Spleen (tissue), 13 donors: ENCODE results near the gene FABP7. TPM values are rescaled to one million over a fixed set of nuclear protein-coding genes. Genes with fewer than 3 reads are reported as not detected.

Experiments
- DNase-seq: peaks from one replicate; pipeline ENCODE4 v3.0.0-alpha.2; 2020
- H3K27ac ChIP-seq, 8 donors: fragments of 200-600 bp; sonication (generic) in 7 of 8; 1 replicate in 4 of 8; 2 replicates in 4 of 8; pipeline versions ENCODE4 v1.5.0 to v1.8.0; 2016 to 2021; ENCODE audit warnings: inconsistent platforms in 4 of 8, mild to moderate bottlenecking in 4 of 8, moderate library complexity in 1 of 8
- H3K27me3 ChIP-seq, 7 donors: fragments of 200-600 bp; sonication (generic) in 6 of 7; replicated peaks in 1 of 7; 1 replicate in 4 of 7; 2 replicates in 3 of 7; pipeline versions ENCODE4 v1.5.0 to v1.8.0; 2016 to 2021; ENCODE audit warnings: inconsistent platforms in 3 of 7, mild to moderate bottlenecking in 1 of 7
- H3K36me3 ChIP-seq, 6 donors: fragments of 200-600 bp; sonication (generic) in 5 of 6; 1 replicate in 4 of 6; 2 replicates in 2 of 6; pipeline versions ENCODE4 v1.5.0 to v1.8.0; 2016 to 2021; ENCODE audit warnings: inconsistent platforms in 2 of 6
- H3K4me1 ChIP-seq, 6 donors: fragments of 200-600 bp; sonication (generic) in 5 of 6; 1 replicate in 3 of 6; 2 replicates in 3 of 6; pipeline versions ENCODE4 v1.5.0 to v1.8.0; 2016 to 2021; ENCODE audit warnings: inconsistent platforms in 3 of 6
- H3K4me3 ChIP-seq, 8 donors: fragments of 200-600 bp; sonication (generic) in 7 of 8; 1 replicate in 4 of 8; 2 replicates in 4 of 8; pipeline versions ENCODE4 v1.5.0 to v1.8.0; 2016 to 2021; ENCODE audit warnings: inconsistent platforms in 4 of 8, mild to moderate bottlenecking in 4 of 8, moderate library complexity in 2 of 8
- H3K9me3 ChIP-seq, 8 donors: fragments of 200-600 bp; sonication (generic) in 7 of 8; 1 replicate in 4 of 8; 2 replicates in 4 of 8; pipeline versions ENCODE4 v1.5.0 to v1.8.0; 2016 to 2021; ENCODE audit warnings: inconsistent platforms in 4 of 8
- POLR2A ChIP-seq, 3 donors: fragments of 450-650 bp; IDR thresholded peaks; one replicate each; pipeline ENCODE4 v1.5.1; 2017; ENCODE audit warnings: antibody characterized with exemption in 3 of 3, mild to moderate bottlenecking in 1 of 3
- POLR2AphosphoS5 ChIP-seq, 3 donors: sonication (generic); formaldehyde crosslinking; IDR thresholded peaks; one replicate each; pipeline ENCODE4 v1.5.1; 2017; ENCODE audit warnings: antibody characterized with exemption in 3 of 3
- WGBS, 5 donors: extraction: QIAGEN DNeasy Blood & Tissue Kit in 3 of 5; methylation state at CpG; one replicate each; pipeline versions ENCODE4 v1.1.5 to v1.1.7; 2013 to 2018; 5-methylcytosine and 5-hydroxymethylcytosine counted together
- intact Hi-C: fragments of 100-400 bp; cut with DNase I; formaldehyde crosslinking; loops from one replicate; pipeline ENCODE4 v1.15.0; 2023; ENCODE audit warnings: low total_unique reads
- long read RNA-seq, 2 donors: transcript quantifications; one replicate each; lab custom pipeline, GENCODE V29; 2026
- polyA plus RNA-seq, 3 donors: library from polyadenylated mRNA; stranded (reverse); fragments of 200-250 nt; gene quantifications; one replicate each; pipeline ENCODE4 v1.2.1, GENCODE V29; 2013
- total RNA-seq, 7 donors: library from RNA; depleted of rRNA in 3 of 7; stranded (reverse); fragments of >200 nt in 3 of 7; fragmentation: NEBNext Ultra II Directional in 4 of 7; extraction: Animal tissue kit (Norgen Biotek cat#: 25700) in 4 of 7; gene quantifications; one replicate each; pipeline versions ENCODE4 v1.1.0 to v1.2.1, GENCODE V29; 2016 to 2021
- TF ChIP-seq, protein P1 (sequence below), 11 experiments: fragments of 200-600 bp in 7 of 11; fragments of 450-650 bp in 4 of 11; sonication (generic) in 4 of 11; IDR thresholded peaks in 8 of 11; conservative IDR thresholded peaks in 3 of 11; 1 replicate in 7 of 11; 2 replicates in 4 of 11; pipeline versions ENCODE4 v1.4.0 to v1.8.0; 2016 to 2021; ENCODE audit warnings: antibody characterized with exemption in 11 of 11, inconsistent platforms in 4 of 11, mild to moderate bottlenecking in 1 of 11
- donor health status: healthy with polysubstance abuse.
- donor health status: DM: no; HTN: no; CAD: no; lungs with moderate emphysema.
- donor health status: DM: no; HTN: no; CAD: no.
- donor health status: Bipolar disorder and iron deficiency.
- donor health status: healthy.
- donor health status: DM: no; HTN: no; CAD: no.
- donor health status: DM: yes; HTN: yes; CAD: no.

FABP7 gene
- total RNA-seq: not detected
- polyA plus RNA-seq: under 1 TPM in 1 of 3 donors, not detected in 2; 0.08 TPM
- long read RNA-seq, donor 1: 0 reads
- long read RNA-seq, donor 2: 0 reads

DNA sequence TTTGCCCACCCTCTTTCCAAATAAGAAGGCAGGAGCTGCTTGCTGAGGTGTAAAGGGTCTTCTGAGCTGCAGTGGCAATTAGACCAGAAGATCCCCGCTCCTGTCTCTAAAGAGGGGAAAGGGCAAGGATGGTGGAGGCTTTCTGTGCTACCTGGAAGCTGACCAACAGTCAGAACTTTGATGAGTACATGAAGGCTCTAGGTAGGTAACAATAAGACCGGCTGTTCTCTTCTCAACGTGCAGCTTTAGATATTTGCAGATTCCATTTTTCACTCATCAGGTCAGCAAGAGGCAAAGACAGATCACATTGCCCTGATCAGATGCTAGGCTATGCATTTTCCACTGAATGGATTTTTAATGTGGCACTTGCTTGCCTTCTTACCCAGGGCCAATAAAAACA is at the start of gene FABP7:
Gene FABP7, plus strand, starts transcription at position 50 of the 400 bp plus-strand sequence. Its CDS starts 79 bp downstream, at position 129.
- no peak for DNase-seq
- Histone ChIP-seq H3K27me3 (peaks cover 0 to 23% (median 0%) of the 10 kb centered on the region in 7 donors), H3K4me3 (no peak within 1 kb of the TSS), H3K36me3 (no peaks in the 10 kb centered on the region), H3K4me1 (no peaks in the 10 kb centered on the region), H3K9me3 (no peaks in the 10 kb centered on the region), H3K27ac (no peak within 1 kb of the TSS)
- TF ChIP-seq, protein P1, sequence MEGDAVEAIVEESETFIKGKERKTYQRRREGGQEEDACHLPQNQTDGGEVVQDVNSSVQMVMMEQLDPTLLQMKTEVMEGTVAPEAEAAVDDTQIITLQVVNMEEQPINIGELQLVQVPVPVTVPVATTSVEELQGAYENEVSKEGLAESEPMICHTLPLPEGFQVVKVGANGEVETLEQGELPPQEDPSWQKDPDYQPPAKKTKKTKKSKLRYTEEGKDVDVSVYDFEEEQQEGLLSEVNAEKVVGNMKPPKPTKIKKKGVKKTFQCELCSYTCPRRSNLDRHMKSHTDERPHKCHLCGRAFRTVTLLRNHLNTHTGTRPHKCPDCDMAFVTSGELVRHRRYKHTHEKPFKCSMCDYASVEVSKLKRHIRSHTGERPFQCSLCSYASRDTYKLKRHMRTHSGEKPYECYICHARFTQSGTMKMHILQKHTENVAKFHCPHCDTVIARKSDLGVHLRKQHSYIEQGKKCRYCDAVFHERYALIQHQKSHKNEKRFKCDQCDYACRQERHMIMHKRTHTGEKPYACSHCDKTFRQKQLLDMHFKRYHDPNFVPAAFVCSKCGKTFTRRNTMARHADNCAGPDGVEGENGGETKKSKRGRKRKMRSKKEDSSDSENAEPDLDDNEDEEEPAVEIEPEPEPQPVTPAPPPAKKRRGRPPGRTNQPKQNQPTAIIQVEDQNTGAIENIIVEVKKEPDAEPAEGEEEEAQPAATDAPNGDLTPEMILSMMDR (IDR thresholded peaks at IDR 0.05 in 8 of 11, conservative IDR thresholded peaks at IDR 0.05 in 3 of 11): no peak
- no peak for TF ChIP-seq POLR2A (IDR thresholded peaks at IDR 0.05)
- no peak for TF ChIP-seq POLR2AphosphoS5 (IDR thresholded peaks at IDR 0.05)
- 64 to 87% (median 73%) methylated on average over 3 of the region's 3 CpGs for WGBS, 5 donors
- intact Hi-C loops: no loop called here

DNA sequence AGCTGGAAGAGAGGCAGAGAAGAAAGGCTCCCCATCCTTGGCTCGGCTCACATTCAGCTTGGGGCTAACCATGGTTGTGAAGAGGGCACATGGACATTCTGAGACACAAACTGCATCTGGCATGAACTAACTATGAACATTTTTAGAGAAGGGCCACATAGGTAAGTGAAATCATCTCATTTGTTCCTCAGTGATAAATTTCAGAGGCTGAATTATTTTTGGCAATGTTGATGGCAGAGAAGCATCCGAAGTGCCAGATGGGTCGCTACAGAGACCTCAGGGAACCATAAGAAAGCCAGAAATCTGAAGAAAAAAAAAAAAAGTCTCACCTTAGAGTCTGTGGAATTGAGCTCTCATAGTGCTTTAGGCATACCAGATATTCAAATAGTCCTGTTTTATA is 49.2 kb upstream of the FABP7 start:
- intact Hi-C loops: loop anchor here (2.0 to 10.0 kb wide), 2 partner anchors 108 to 584 kb away; no protein-coding TSS in a partner anchor
- Histone ChIP-seq H3K27ac (no peak overlapping the region), H3K27me3 (no peaks in the 10 kb centered on the region), H3K9me3 (no peaks in the 10 kb centered on the region), H3K4me3 (no peak overlapping the region), H3K36me3 (no peaks in the 10 kb centered on the region), H3K4me1 (no peaks in the 10 kb centered on the region)
- TF ChIP-seq POLR2A (IDR thresholded peaks at IDR 0.05) (no peak), POLR2AphosphoS5 (IDR thresholded peaks at IDR 0.05) (no peak)
- TF ChIP-seq, protein P1 (IDR thresholded peaks at IDR 0.05 in 8 of 11, conservative IDR thresholded peaks at IDR 0.05 in 3 of 11): peak in 1 of 11 experiments; percentile 5
- 85 to 94% (median 90%) methylated on average over 3 of the region's 3 CpGs for WGBS, 5 donors
- DNase-seq: no peak

DNA sequence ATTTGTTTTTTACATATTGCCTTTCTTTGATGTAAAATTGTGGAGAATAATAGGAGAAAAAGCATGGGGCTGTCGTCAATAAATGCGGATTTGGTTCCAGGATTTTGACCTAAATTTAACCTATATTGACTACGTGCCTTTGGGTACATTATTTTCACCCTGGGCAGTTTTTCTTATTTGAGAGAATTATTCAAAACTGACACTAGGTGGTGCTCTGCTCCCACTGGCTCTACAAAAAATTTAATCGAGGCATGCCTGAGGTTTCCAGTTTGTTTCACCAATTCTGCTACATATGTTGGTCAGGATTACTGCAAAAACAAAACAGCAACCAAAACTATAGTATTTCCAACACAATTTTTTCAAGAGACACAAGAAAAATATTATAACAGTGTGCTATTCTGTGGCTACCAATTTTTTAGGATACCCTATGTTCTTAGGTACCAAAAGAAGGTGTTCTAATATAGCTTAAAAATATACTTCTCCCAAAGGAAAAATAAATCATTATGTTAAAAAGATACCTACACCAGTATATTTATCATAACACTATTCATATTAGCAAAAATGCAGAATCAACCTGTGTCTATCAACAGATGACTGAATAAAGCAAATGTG is 48.6 kb upstream of the FABP7 start:
- no peaks in the 10 kb centered on the region for H3K4me1 ChIP-seq
- H3K27ac ChIP-seq: no peak overlapping the region
- DNase-seq: no peak
- H3K4me3 ChIP-seq: no peak overlapping the region
- no peaks in the 10 kb centered on the region for H3K36me3 ChIP-seq
- WGBS, 5 donors: 2 to 5% (median 3%) methylated on average over 4 of the region's 4 CpGs
- H3K27me3 ChIP-seq: no peaks in the 10 kb centered on the region
- TF ChIP-seq, protein P1 (IDR thresholded peaks at IDR 0.05 in 8 of 11, conservative IDR thresholded peaks at IDR 0.05 in 3 of 11): peak in 10 of 11 experiments; percentile 6 to 61 (median 52)
- TF ChIP-seq POLR2AphosphoS5 (IDR thresholded peaks at IDR 0.05): no peak
- intact Hi-C loops: loop anchor here (2.0 to 10.0 kb wide), 2 partner anchors 108 to 584 kb away; no protein-coding TSS in a partner anchor
- no peaks in the 10 kb centered on the region for H3K9me3 ChIP-seq

DNA sequence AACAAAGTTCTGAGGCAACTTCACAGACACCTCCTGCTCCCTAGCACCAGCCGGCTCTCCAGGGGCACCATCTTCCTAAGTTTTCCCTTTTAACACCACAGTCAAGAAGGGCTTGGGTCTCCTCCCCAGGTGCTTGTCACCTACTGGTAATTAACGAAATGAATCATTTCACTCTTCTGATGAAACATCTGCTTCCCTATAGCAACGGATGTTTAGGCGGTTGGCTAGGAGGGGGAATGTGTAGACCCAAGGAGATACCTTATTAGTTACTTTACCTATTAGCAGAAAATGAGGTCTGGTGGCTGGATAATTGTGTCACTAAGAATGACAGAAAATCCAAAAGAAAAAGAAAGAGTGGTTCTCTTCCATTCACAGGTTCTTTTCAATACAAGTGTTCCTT is 46.3 kb upstream of the FABP7 start:
- intact Hi-C loops: loop anchor here (10.0 kb wide), 1 partner anchor 582 kb away; no protein-coding TSS in a partner anchor
- TF ChIP-seq, protein P1 (IDR thresholded peaks at IDR 0.05 in 8 of 11, conservative IDR thresholded peaks at IDR 0.05 in 3 of 11): no peak
- no peak for TF ChIP-seq POLR2A (IDR thresholded peaks at IDR 0.05)
- TF ChIP-seq POLR2AphosphoS5 (IDR thresholded peaks at IDR 0.05): no peak

More for the DNA sequence above, 46.3 kb upstream of the FABP7 start:
- Histone ChIP-seq H3K4me3 (no peak overlapping the region), H3K27ac (no peak overlapping the region), H3K4me1 (no peaks in the 10 kb centered on the region), H3K36me3 (no peaks in the 10 kb centered on the region), H3K27me3 (no peaks in the 10 kb centered on the region), H3K9me3 (no peaks in the 10 kb centered on the region)
- WGBS, 5 donors: 45 to 69% (median 57%) methylated on average over 4 of the region's 4 CpGs
- no peak for DNase-seq
